ENCODE results near the gene MDK. TPM values are rescaled to one million over a fixed set of nuclear protein-coding genes. Genes with fewer than 3 reads are reported as not detected.

MDK gene
- total and polyA plus RNA-seq, 2 of the 13 experiments (the other 11 are each of a cell fraction or from before 2014, with no cell fraction given) = 312 to 407 TPM

DNA sequence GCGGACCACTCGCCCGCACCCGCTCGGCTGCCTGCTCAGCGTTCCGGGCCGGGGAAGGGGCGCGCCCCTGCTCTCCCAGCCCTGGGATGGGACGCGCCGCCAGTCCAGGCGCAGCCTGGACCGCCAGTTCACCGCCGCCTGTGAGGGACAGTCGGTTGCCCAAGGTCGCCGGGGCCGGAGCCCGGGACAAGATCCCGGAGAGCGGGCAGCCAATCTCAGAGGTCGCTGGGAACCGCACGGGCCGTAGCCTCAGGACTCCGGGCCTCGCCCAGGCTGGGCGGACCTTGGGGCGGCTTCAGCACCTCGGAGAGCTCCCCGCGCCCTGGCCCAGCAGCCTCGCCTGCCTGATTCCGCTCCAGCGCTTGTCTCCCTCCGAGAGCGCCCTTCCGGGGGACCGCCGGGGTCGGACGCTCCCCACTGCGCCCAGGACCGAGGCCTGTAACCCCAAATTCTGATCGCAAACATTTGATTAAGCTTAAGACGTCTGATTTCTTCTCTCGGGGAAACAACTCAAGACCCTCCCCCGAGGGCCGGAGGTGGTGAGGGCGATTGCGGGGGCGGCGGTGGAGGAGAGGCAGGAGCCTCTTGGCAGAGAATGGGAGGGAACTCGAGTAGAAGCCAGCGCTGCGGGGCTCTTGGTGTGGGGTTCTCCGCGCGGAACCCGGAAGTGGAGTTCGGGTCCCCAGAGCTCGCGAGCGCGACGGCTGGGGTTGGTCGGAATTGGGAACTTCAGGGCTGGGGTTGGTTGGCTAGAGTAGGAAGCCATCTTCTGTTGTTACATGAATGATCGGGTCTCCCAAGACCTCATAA, 11.2 kb downstream of the MDK start (continued):
- TF ChIP-seq DPF2 (CRISPR knock-in tag; IDR thresholded peaks at IDR 0.05; ENCODE audit: borderline replicate concordance, low read depth) = no peak
- peak; percentile 99; the same call in 1 of the 2 replicates for TF ChIP-seq SP140L (CRISPR knock-in tag; IDR thresholded peaks at IDR 0.05; ENCODE audit: borderline replicate concordance)
- TF ChIP-seq, protein P1, sequence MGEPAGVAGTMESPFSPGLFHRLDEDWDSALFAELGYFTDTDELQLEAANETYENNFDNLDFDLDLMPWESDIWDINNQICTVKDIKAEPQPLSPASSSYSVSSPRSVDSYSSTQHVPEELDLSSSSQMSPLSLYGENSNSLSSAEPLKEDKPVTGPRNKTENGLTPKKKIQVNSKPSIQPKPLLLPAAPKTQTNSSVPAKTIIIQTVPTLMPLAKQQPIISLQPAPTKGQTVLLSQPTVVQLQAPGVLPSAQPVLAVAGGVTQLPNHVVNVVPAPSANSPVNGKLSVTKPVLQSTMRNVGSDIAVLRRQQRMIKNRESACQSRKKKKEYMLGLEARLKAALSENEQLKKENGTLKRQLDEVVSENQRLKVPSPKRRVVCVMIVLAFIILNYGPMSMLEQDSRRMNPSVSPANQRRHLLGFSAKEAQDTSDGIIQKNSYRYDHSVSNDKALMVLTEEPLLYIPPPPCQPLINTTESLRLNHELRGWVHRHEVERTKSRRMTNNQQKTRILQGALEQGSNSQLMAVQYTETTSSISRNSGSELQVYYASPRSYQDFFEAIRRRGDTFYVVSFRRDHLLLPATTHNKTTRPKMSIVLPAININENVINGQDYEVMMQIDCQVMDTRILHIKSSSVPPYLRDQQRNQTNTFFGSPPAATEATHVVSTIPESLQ (CRISPR knock-in tag; conservative IDR thresholded peaks at IDR 0.05) = peak; percentile 97; the same call in 1 of the 2 replicates
- peak; percentile 88 for TF ChIP-seq TOPORS (CRISPR knock-in tag; IDR thresholded peaks at IDR 0.05)
- TF ChIP-seq ZFP90 (CRISPR knock-in tag; IDR thresholded peaks at IDR 0.05; ENCODE audit: borderline replicate concordance) = peak; percentile 98
- TF ChIP-seq, protein P2, sequence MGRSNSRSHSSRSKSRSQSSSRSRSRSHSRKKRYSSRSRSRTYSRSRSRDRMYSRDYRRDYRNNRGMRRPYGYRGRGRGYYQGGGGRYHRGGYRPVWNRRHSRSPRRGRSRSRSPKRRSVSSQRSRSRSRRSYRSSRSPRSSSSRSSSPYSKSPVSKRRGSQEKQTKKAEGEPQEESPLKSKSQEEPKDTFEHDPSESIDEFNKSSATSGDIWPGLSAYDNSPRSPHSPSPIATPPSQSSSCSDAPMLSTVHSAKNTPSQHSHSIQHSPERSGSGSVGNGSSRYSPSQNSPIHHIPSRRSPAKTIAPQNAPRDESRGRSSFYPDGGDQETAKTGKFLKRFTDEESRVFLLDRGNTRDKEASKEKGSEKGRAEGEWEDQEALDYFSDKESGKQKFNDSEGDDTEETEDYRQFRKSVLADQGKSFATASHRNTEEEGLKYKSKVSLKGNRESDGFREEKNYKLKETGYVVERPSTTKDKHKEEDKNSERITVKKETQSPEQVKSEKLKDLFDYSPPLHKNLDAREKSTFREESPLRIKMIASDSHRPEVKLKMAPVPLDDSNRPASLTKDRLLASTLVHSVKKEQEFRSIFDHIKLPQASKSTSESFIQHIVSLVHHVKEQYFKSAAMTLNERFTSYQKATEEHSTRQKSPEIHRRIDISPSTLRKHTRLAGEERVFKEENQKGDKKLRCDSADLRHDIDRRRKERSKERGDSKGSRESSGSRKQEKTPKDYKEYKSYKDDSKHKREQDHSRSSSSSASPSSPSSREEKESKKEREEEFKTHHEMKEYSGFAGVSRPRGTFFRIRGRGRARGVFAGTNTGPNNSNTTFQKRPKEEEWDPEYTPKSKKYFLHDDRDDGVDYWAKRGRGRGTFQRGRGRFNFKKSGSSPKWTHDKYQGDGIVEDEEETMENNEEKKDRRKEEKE (IDR thresholded peaks at IDR 0.05) = no peak
- TF ChIP-seq, protein P3, sequence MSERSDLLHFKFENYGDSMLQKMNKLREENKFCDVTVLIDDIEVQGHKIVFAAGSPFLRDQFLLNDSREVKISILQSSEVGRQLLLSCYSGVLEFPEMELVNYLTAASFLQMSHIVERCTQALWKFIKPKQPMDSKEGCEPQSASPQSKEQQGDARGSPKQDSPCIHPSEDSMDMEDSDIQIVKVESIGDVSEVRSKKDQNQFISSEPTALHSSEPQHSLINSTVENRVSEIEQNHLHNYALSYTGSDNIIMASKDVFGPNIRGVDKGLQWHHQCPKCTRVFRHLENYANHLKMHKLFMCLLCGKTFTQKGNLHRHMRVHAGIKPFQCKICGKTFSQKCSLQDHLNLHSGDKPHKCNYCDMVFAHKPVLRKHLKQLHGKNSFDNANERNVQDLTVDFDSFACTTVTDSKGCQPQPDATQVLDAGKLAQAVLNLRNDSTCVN (CRISPR knock-in tag; IDR thresholded peaks at IDR 0.05; ENCODE audit: borderline replicate concordance) = peak; percentile 96
- TF ChIP-seq, protein P4, sequence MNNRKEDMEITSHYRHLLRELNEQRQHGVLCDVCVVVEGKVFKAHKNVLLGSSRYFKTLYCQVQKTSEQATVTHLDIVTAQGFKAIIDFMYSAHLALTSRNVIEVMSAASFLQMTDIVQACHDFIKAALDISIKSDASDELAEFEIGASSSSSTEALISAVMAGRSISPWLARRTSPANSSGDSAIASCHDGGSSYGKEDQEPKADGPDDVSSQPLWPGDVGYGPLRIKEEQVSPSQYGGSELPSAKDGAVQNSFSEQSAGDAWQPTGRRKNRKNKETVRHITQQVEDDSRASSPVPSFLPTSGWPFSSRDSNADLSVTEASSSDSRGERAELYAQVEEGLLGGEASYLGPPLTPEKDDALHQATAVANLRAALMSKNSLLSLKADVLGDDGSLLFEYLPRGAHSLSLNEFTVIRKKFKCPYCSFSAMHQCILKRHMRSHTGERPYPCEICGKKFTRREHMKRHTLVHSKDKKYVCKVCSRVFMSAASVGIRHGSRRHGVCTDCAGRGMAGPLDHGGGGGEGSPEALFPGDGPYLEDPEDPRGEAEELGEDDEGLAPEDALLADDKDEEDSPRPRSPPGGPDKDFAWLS (CRISPR knock-in tag; IDR thresholded peaks at IDR 0.05; ENCODE audit: borderline replicate concordance) = no peak
- TF ChIP-seq, protein P5, sequence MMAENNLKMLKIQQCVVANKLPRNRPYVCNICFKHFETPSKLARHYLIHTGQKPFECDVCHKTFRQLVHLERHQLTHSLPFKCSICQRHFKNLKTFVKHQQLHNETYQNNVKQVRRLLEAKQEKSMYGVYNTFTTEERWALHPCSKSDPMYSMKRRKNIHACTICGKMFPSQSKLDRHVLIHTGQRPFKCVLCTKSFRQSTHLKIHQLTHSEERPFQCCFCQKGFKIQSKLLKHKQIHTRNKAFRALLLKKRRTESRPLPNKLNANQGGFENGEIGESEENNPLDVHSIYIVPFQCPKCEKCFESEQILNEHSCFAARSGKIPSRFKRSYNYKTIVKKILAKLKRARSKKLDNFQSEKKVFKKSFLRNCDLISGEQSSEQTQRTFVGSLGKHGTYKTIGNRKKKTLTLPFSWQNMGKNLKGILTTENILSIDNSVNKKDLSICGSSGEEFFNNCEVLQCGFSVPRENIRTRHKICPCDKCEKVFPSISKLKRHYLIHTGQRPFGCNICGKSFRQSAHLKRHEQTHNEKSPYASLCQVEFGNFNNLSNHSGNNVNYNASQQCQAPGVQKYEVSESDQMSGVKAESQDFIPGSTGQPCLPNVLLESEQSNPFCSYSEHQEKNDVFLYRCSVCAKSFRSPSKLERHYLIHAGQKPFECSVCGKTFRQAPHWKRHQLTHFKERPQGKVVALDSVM (CRISPR knock-in tag; IDR thresholded peaks at IDR 0.05) = peak; percentile 87
- peak; percentile 78 for TF ChIP-seq FOSL2 (CRISPR knock-in tag; IDR thresholded peaks at IDR 0.05)
- TF ChIP-seq, protein P6, sequence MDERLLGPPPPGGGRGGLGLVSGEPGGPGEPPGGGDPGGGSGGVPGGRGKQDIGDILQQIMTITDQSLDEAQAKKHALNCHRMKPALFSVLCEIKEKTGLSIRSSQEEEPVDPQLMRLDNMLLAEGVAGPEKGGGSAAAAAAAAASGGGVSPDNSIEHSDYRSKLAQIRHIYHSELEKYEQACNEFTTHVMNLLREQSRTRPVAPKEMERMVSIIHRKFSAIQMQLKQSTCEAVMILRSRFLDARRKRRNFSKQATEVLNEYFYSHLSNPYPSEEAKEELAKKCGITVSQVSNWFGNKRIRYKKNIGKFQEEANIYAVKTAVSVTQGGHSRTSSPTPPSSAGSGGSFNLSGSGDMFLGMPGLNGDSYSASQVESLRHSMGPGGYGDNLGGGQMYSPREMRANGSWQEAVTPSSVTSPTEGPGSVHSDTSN (CRISPR knock-in tag; IDR thresholded peaks at IDR 0.05) = no peak
- TF ChIP-seq, protein P7, sequence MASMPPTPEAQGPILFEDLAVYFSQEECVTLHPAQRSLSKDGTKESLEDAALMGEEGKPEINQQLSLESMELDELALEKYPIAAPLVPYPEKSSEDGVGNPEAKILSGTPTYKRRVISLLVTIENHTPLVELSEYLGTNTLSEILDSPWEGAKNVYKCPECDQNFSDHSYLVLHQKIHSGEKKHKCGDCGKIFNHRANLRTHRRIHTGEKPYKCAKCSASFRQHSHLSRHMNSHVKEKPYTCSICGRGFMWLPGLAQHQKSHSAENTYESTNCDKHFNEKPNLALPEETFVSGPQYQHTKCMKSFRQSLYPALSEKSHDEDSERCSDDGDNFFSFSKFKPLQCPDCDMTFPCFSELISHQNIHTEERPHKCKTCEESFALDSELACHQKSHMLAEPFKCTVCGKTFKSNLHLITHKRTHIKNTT (CRISPR knock-in tag; IDR thresholded peaks at IDR 0.05) = no peak
- TF ChIP-seq U2AF2 (IDR thresholded peaks at IDR 0.05; ENCODE audit: low read depth, low read length) = no peak
- peak; percentile 61; the same call in 1 of the 2 replicates for TF ChIP-seq ADNP (CRISPR knock-in tag; IDR thresholded peaks at IDR 0.05)
- TF ChIP-seq HDAC2 (CRISPR knock-in tag; IDR thresholded peaks at IDR 0.05) = peak; percentile 97

All from HepG2 (cell line).